SK-N-SH treated with all-trans-retinoic acid at 6 μM for 48 hours (cell line): Measurements from ENCODE around the gene SORCS1.

Source experiments
- ESRRG ChIP-seq: fragments of 250-450 bp; sonication (Bioruptor Pico); IDR thresholded peaks from 2 replicates; pipeline ENCODE4 v1.6.1; 2021; ENCODE audit warnings: mild to moderate bottlenecking
- OSR1 ChIP-seq: fragments of 250-450 bp; sonication (Bioruptor Pico); IDR thresholded peaks from 2 replicates; pipeline ENCODE4 v1.8.0; 2022; ENCODE audit warnings: moderate library complexity, mild to moderate bottlenecking, inconsistent platforms
- ZC3H10 ChIP-seq: fragments of 250-450 bp; sonication (Bioruptor Pico); IDR thresholded peaks from 2 replicates; pipeline ENCODE4 v1.5.1; 2021; ENCODE audit warnings: mild to moderate bottlenecking, moderate library complexity
- ZNF70 ChIP-seq: fragments of 450-650 bp; formaldehyde crosslinking; IDR thresholded peaks from 2 replicates; pipeline ENCODE4 v1.5.0; 2020; ENCODE audit warnings: mild to moderate bottlenecking, moderate library complexity
- TF ChIP-seq, protein P1 (sequence below): fragments of 250-450 bp; sonication (Bioruptor Pico); IDR thresholded peaks from 2 replicates; pipeline ENCODE4 v1.8.0; 2020; ENCODE audit warnings: mild to moderate bottlenecking, moderate library complexity, borderline replicate concordance

DNA sequence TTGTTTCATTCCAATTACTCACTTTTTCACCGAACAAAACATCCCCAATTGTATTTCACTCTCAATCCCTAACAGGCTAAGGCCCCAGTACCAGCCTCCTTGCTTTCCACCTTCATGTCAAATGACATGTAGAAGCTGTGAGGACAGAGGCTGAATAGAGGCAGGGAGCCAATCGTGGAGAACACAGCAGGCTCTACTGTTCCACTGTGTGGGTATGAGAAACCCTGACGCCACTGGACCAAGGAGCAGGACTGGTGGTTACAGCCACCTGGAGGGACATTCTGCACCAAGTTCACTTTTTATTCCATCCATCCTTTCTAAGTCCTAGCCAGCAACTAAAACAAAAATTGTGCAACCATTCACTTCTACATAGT, 502.8 kb downstream of the SORCS1 start:
- TF ChIP-seq OSR1 (CRISPR knock-in tag) (no peak), ESRRG (no peak), ZNF70 (CRISPR knock-in tag) (no peak), ZC3H10 (CRISPR knock-in tag) (no peak)
- TF ChIP-seq, protein P1, sequence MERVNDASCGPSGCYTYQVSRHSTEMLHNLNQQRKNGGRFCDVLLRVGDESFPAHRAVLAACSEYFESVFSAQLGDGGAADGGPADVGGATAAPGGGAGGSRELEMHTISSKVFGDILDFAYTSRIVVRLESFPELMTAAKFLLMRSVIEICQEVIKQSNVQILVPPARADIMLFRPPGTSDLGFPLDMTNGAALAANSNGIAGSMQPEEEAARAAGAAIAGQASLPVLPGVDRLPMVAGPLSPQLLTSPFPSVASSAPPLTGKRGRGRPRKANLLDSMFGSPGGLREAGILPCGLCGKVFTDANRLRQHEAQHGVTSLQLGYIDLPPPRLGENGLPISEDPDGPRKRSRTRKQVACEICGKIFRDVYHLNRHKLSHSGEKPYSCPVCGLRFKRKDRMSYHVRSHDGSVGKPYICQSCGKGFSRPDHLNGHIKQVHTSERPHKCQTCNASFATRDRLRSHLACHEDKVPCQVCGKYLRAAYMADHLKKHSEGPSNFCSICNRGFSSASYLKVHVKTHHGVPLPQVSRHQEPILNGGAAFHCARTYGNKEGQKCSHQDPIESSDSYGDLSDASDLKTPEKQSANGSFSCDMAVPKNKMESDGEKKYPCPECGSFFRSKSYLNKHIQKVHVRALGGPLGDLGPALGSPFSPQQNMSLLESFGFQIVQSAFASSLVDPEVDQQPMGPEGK (CRISPR knock-in tag): no peak
